Effector memory CD8-positive, alpha-beta T cell (primary cell): ENCODE results near the gene ILRUN.
"Not testable (repeated sequence)": the region's sequence is repeated elsewhere in the genome, so short reads cannot be mapped to it uniquely, and the experiment has no call there.

Source experiments
- ATAC-seq: fragments of 150-1000 bp; cut with Tn5 transposase; replicated peaks from 2 replicates; pipeline ENCODE4 v1.10.0; 2021; ENCODE audit warnings: mild to moderate bottlenecking, moderate library complexity
- DNase-seq, 3 experiments: peaks; one replicate each; pipeline ENCODE4 v3.0.0; 2021
- H3K27ac Mint-ChIP-seq, 2 donors: one replicate each; pipeline ENCODE4 v1.8.0; 2022; ENCODE audit warnings: mild to moderate bottlenecking in 2 of 2, mixed read lengths in 2 of 2, moderate library complexity in 2 of 2
- H3K27me3 Mint-ChIP-seq, 2 donors: one replicate each; pipeline ENCODE4 v1.8.0; 2022; ENCODE audit warnings: mixed read lengths in 2 of 2
- H3K36me3 Mint-ChIP-seq: one replicate; pipeline ENCODE4 v1.8.0; 2022; ENCODE audit warnings: mild to moderate bottlenecking, moderate library complexity, mixed read lengths; ENCODE audit not compliant: insufficient read depth
- H3K4me1 Mint-ChIP-seq, 2 donors: one replicate each; pipeline ENCODE4 v1.8.0; 2022; ENCODE audit warnings: low read depth in 2 of 2, mixed read lengths in 2 of 2
- H3K4me3 Mint-ChIP-seq, 2 donors: one replicate each; pipeline ENCODE4 v1.8.0; 2022; ENCODE audit warnings: mild to moderate bottlenecking in 2 of 2, mixed read lengths in 2 of 2, moderate library complexity in 2 of 2
- H3K9me3 Mint-ChIP-seq, 2 donors: one replicate each; pipeline ENCODE4 v1.8.0; 2022; ENCODE audit warnings: mixed read lengths in 2 of 2
- total RNA-seq, 9 experiments: gene quantifications; one replicate each; lab custom pipeline; 2026; lab: John Stamatoyannopoulos, UW

Gene ILRUN
- 125 to 176 (median 159) reads per million in 9 experiments for total RNA-seq

GRCh38 chr6:34696739-34697543, at the start of gene ILRUN:
ILRUN (minus strand) TSS chr6:34696767; CDS start chr6:34696603, 164 bp downstream.
- peak; percentile 87 for ATAC-seq
- Mint-ChIP-seq H3K27me3 (no peaks in the 10 kb centered on the region), H3K27ac (peak within 1 kb of the TSS; percentile 95 to 98), H3K4me1 (peaks cover 28 to 40% of the 10 kb centered on the region in 2 donors), H3K36me3 (peaks cover 16% of the 10 kb centered on the region), H3K9me3 (no peaks in the 10 kb centered on the region), H3K4me3 (peak within 1 kb of the TSS; percentile 82 to 97)
- peak; percentile 92 to 95 (median 93) for DNase-seq

GRCh38 chr6:34745277-34746103, 48.9 kb upstream of the ILRUN start:
- H3K4me3 Mint-ChIP-seq: no peak overlapping the region
- no peaks in the 10 kb centered on the region for H3K9me3 Mint-ChIP-seq
- H3K4me1 Mint-ChIP-seq: no peaks in the 10 kb centered on the region
- no peak for DNase-seq
- H3K36me3 Mint-ChIP-seq: no peaks in the 10 kb centered on the region
- H3K27ac Mint-ChIP-seq: no peak overlapping the region
- H3K27me3 Mint-ChIP-seq: peaks cover 0 to 8% of the 10 kb centered on the region in 2 donors
- no peak for ATAC-seq

GRCh38 chr6:34744294-34744647, 47.7 kb upstream of the ILRUN start:
- ATAC-seq, DNase-seq, H3K27ac Mint-ChIP-seq, H3K9me3 Mint-ChIP-seq, H3K36me3 Mint-ChIP-seq, H3K4me3 Mint-ChIP-seq, H3K4me1 Mint-ChIP-seq: not testable (repeated sequence)
- H3K27me3 Mint-ChIP-seq: peaks cover 0 to 13% of the 10 kb centered on the region in 2 donors

- ATAC-seq (no peak), DNase-seq (no peak)
- Mint-ChIP-seq H3K9me3 (no peaks in the 10 kb centered on the region), H3K27me3 (peaks cover 0 to 13% of the 10 kb centered on the region in 2 donors), H3K4me3 (no peak overlapping the region), H3K36me3 (no peaks in the 10 kb centered on the region), H3K4me1 (no peaks in the 10 kb centered on the region), H3K27ac (no peak overlapping the region)
Observed at GRCh38 chr6:34743625-34744293, 47.2 kb upstream of the ILRUN start.

- no peak for ATAC-seq
- Mint-ChIP-seq H3K4me3 (no peak overlapping the region), H3K9me3 (no peaks in the 10 kb centered on the region), H3K27ac (no peak overlapping the region), H3K36me3 (no peaks in the 10 kb centered on the region), H3K27me3 (peaks cover 0 to 13% of the 10 kb centered on the region in 2 donors), H3K4me1 (no peaks in the 10 kb centered on the region)
- DNase-seq: no peak
Observed at GRCh38 chr6:34742094-34742493, 45.5 kb upstream of the ILRUN start.

- no peak overlapping the region for H3K27ac Mint-ChIP-seq
Observed at GRCh38 chr6:34736823-34737222, 40.3 kb upstream of the ILRUN start.

GRCh38 chr6:34731393-34732060, 35.0 kb upstream of the ILRUN start:
- no peaks in the 10 kb centered on the region for H3K4me1 Mint-ChIP-seq
- H3K4me3 Mint-ChIP-seq: no peak overlapping the region
- H3K9me3 Mint-ChIP-seq: no peaks in the 10 kb centered on the region
- no peaks in the 10 kb centered on the region for H3K27me3 Mint-ChIP-seq
- ATAC-seq (no peak), DNase-seq (no peak)
- no peak overlapping the region for H3K27ac Mint-ChIP-seq
- H3K36me3 Mint-ChIP-seq: no peaks in the 10 kb centered on the region

More at GRCh38 chr6:34736823-34737222, 40.3 kb upstream of the ILRUN start:
- Mint-ChIP-seq H3K36me3 (no peaks in the 10 kb centered on the region), H3K4me1 (no peaks in the 10 kb centered on the region), H3K4me3 (no peak overlapping the region), H3K9me3 (no peaks in the 10 kb centered on the region), H3K27me3 (peaks cover 0 to 7% of the 10 kb centered on the region in 2 donors)
- DNase-seq: no peak
- no peak for ATAC-seq

- no peak for DNase-seq
- H3K27me3 Mint-ChIP-seq: no peaks in the 10 kb centered on the region
- no peak overlapping the region for H3K4me3 Mint-ChIP-seq
- H3K36me3 Mint-ChIP-seq: no peaks in the 10 kb centered on the region
- H3K9me3 Mint-ChIP-seq: no peaks in the 10 kb centered on the region
- no peak for ATAC-seq
- H3K4me1 Mint-ChIP-seq: no peaks in the 10 kb centered on the region
- no peak overlapping the region for H3K27ac Mint-ChIP-seq
Observed at GRCh38 chr6:34729631-34730470, 33.3 kb upstream of the ILRUN start.

GRCh38 chr6:34726055-34726454, 29.5 kb upstream of the ILRUN start:
- no peak overlapping the region for H3K27ac Mint-ChIP-seq
- ATAC-seq (no peak), DNase-seq (no peak)
- no peaks in the 10 kb centered on the region for H3K4me1 Mint-ChIP-seq
- H3K9me3 Mint-ChIP-seq: no peaks in the 10 kb centered on the region
- H3K36me3 Mint-ChIP-seq: no peaks in the 10 kb centered on the region
- H3K27me3 Mint-ChIP-seq: no peaks in the 10 kb centered on the region
- H3K4me3 Mint-ChIP-seq: no peak overlapping the region

- Mint-ChIP-seq H3K27me3 (no peaks in the 10 kb centered on the region), H3K36me3 (no peaks in the 10 kb centered on the region), H3K4me3 (no peak overlapping the region), H3K27ac (no peak overlapping the region), H3K4me1 (no peaks in the 10 kb centered on the region), H3K9me3 (no peaks in the 10 kb centered on the region)
- ATAC-seq (no peak), DNase-seq (no peak)
Observed at GRCh38 chr6:34723203-34723602, 26.6 kb upstream of the ILRUN start.

GRCh38 chr6:34722451-34722850, 25.9 kb upstream of the ILRUN start:
- no peak for ATAC-seq
- no peaks in the 10 kb centered on the region for H3K9me3 Mint-ChIP-seq
- H3K27ac Mint-ChIP-seq: no peak overlapping the region

GRCh38 chr6:34720160-34720559, 23.6 kb upstream of the ILRUN start:
- H3K27ac Mint-ChIP-seq, DNase-seq, H3K4me3 Mint-ChIP-seq, H3K4me1 Mint-ChIP-seq, H3K9me3 Mint-ChIP-seq, H3K36me3 Mint-ChIP-seq, H3K27me3 Mint-ChIP-seq, ATAC-seq: not testable (repeated sequence)

More at GRCh38 chr6:34722451-34722850, 25.9 kb upstream of the ILRUN start:
- Mint-ChIP-seq H3K4me1 (no peaks in the 10 kb centered on the region), H3K36me3 (no peaks in the 10 kb centered on the region), H3K4me3 (no peak overlapping the region), H3K27me3 (no peaks in the 10 kb centered on the region)
- no peak for DNase-seq
